CD14-positive monocyte (primary cell): ENCODE measurements around the gene ZCCHC14. TPM values are rescaled to one million over a fixed set of nuclear protein-coding genes. Genes with fewer than 3 reads are reported as not detected.

Source experiments
- DNase-seq, 3 donors: peaks; one replicate each; pipeline ENCODE4 v3.0.0-alpha.2; 2011 to 2022
- H2AFZ ChIP-seq: 2 replicates; pipeline ENCODE4 v1.6.0; 2012; ENCODE audit warnings: mild to moderate bottlenecking, low read depth, low read length, inconsistent platforms; ENCODE audit not compliant: insufficient read depth, poor library complexity, severe bottlenecking
- H3K27ac ChIP-seq, 2 donors: 1 replicate in 1 of 2; 2 replicates in 1 of 2; pipeline ENCODE4 v1.5.1; 2012 to 2013; ENCODE audit warnings: low read length in 2 of 2, control low read depth in 1 of 2, inconsistent platforms in 1 of 2, low read depth in 1 of 2, mild to moderate bottlenecking in 1 of 2
- H3K27me3 ChIP-seq, 2 donors: one replicate each; pipeline versions ENCODE4 v1.6.0 to v1.6.1; 2011 to 2013; ENCODE audit warnings: low read length in 2 of 2; ENCODE audit not compliant: control insufficient read depth in 2 of 2, insufficient read depth in 2 of 2
- H3K36me3 ChIP-seq, 2 donors: replicated peaks in 1 of 2; 1 replicate in 1 of 2; 2 replicates in 1 of 2; pipeline versions ENCODE4 v1.5.1 to v1.6.1; 2012 to 2013; ENCODE audit warnings: low read length in 2 of 2, control low read depth in 1 of 2, inconsistent platforms in 1 of 2, mild to moderate bottlenecking in 1 of 2; ENCODE audit not compliant: insufficient read depth in 2 of 2, control insufficient read depth in 1 of 2
- H3K4me1 ChIP-seq, 2 donors: 1 replicate in 1 of 2; 2 replicates in 1 of 2; pipeline versions ENCODE4 v1.5.1 to v1.6.1; 2012 to 2013; ENCODE audit warnings: low read length in 2 of 2, control low read depth in 1 of 2, inconsistent platforms in 1 of 2, mild to moderate bottlenecking in 1 of 2, moderate library complexity in 1 of 2; ENCODE audit not compliant: insufficient read depth in 2 of 2, control insufficient read depth in 1 of 2
- H3K4me2 ChIP-seq: replicated peaks from 2 replicates; pipeline ENCODE3; 2012; ENCODE audit warnings: low read length, moderate library complexity, mild to moderate bottlenecking; ENCODE audit not compliant: poor library complexity, severe bottlenecking; ENCODE audit errors: extremely low read depth
- H3K4me3 ChIP-seq, 3 experiments: fragments of 200-600 bp in 1 of 3; sonication (generic) in 1 of 3; replicated peaks in 1 of 3; 1 replicate in 2 of 3; 2 replicates in 1 of 3; pipeline ENCODE4 v1.5.1; 2011 to 2013; ENCODE audit warnings: low read length in 3 of 3, mild to moderate bottlenecking in 3 of 3, control low read depth in 2 of 3, low read depth in 2 of 3, inconsistent platforms in 1 of 3, moderate library complexity in 1 of 3
- H3K79me2 ChIP-seq: 2 replicates; pipeline ENCODE4 v1.6.0; 2012; ENCODE audit warnings: mild to moderate bottlenecking, control low read depth, inconsistent platforms, low read length, moderate library complexity; ENCODE audit not compliant: insufficient read depth
- H3K9ac ChIP-seq: 2 replicates; pipeline ENCODE4 v1.6.0; 2017; ENCODE audit warnings: low read length, mild to moderate bottlenecking; ENCODE audit not compliant: insufficient read depth, poor library complexity, severe bottlenecking
- H3K9me3 ChIP-seq, 2 donors: replicated peaks in 1 of 2; 1 replicate in 1 of 2; 2 replicates in 1 of 2; pipeline versions ENCODE4 v1.5.1 to v1.6.1; 2012 to 2013; ENCODE audit warnings: low read length in 2 of 2, control low read depth in 1 of 2; ENCODE audit not compliant: control insufficient read depth in 1 of 2, insufficient read depth in 1 of 2
- H4K20me1 ChIP-seq: 2 replicates; pipeline ENCODE4 v1.6.0; 2012; ENCODE audit warnings: mild to moderate bottlenecking, low read length, control low read depth, moderate library complexity; ENCODE audit not compliant: insufficient read depth
- H3K27ac Mint-ChIP-seq, 7 donors: one replicate each; pipeline ENCODE4 v1.8.0; 2020; ENCODE audit warnings: mild to moderate bottlenecking in 7 of 7, mixed read lengths in 7 of 7, moderate library complexity in 6 of 7, inconsistent platforms in 2 of 7
- H3K27me3 Mint-ChIP-seq, 3 donors: one replicate each; pipeline ENCODE4 v1.8.0; 2021 to 2022; ENCODE audit warnings: low read depth in 3 of 3, mild to moderate bottlenecking in 3 of 3, mixed read lengths in 3 of 3, moderate library complexity in 3 of 3, inconsistent platforms in 1 of 3
- H3K36me3 Mint-ChIP-seq, 2 donors: one replicate each; pipeline ENCODE4 v1.8.0; 2020; ENCODE audit warnings: mixed read lengths in 2 of 2, inconsistent platforms in 1 of 2, mild to moderate bottlenecking in 1 of 2
- H3K4me1 Mint-ChIP-seq: one replicate; pipeline ENCODE4 v1.8.0; 2020; ENCODE audit warnings: mild to moderate bottlenecking, mixed read lengths
- H3K4me3 Mint-ChIP-seq, 2 donors: one replicate each; pipeline ENCODE4 v1.8.0; 2020; ENCODE audit warnings: mild to moderate bottlenecking in 2 of 2, mixed read lengths in 2 of 2, moderate library complexity in 1 of 2
- H3K9me3 Mint-ChIP-seq, 7 donors: one replicate each; pipeline ENCODE4 v1.8.0; 2020 to 2022; ENCODE audit warnings: mixed read lengths in 7 of 7, mild to moderate bottlenecking in 6 of 7, moderate library complexity in 6 of 7, inconsistent platforms in 2 of 7
- CTCF ChIP-seq: fragments of 200-600 bp; IDR thresholded peaks from one replicate; pipeline ENCODE4 v1.8.0; 2022; ENCODE audit warnings: antibody characterized with exemption, mild to moderate bottlenecking
- WGBS: methylation state at CpG from one replicate; pipeline ENCODE4 v1.1.5; 2013; ENCODE audit warnings: missing lambda C conversion rate; ENCODE audit not compliant: insufficient coverage; 5-methylcytosine and 5-hydroxymethylcytosine counted together
- intact Hi-C, 2 donors: fragments of 100-400 bp; cut with micrococcal nuclease; formaldehyde crosslinking; loops; one replicate each; pipeline versions ENCODE4 v1.15.0 to v1.15.1; 2023
- polyA plus RNA-seq, 3 donors: library from polyadenylated mRNA; depleted of rRNA in 1 of 3; unstranded in 2 of 3; stranded (reverse) in 1 of 3; fragments of 300-500 nt in 2 of 3; fragments of >200 nt in 1 of 3; fragmentation: Illumina TruSeq in 2 of 3; gene quantifications; 1 replicate in 2 of 3; 2 replicates in 1 of 3; pipeline ENCODE4 v1.2.3, GENCODE V29; 2012 to 2021

The ZCCHC14 gene
- polyA plus RNA-seq, 3 donors: 0.11 to 4.0 (median 0.22) TPM

DNA sequence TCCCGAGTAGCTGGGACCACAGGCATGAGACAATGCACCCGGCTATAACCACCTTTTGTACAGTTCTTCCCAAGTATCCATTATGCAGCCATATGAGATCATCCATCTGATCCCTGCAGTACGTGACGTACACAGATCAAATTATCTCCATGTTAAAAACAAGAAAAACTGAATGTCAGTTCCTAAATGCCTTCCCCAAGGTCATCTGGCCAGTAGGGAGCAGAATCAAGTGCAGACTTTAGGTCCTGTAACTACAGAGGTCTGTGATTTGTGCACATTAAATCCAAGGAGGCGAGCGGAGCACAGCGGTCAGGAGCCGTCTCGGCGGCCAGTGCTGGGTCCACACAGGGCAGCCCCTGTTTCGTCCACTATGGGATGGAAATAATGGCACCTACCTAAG, 23.7 kb downstream of the ZCCHC14 start:
- Histone ChIP-seq H3K79me2 (no peaks in the 10 kb centered on the region), H3K27me3 (no peaks in the 10 kb centered on the region), H2AFZ (no peak overlapping the region), H3K36me3 (no peaks in the 10 kb centered on the region), H3K4me3 (no peak overlapping the region), H3K4me2 (no peak overlapping the region), H3K27ac (no peak overlapping the region), H4K20me1 (peaks cover 34% of the 10 kb centered on the region), H3K9ac (no peak overlapping the region), H3K9me3 (no peaks in the 10 kb centered on the region), H3K4me1 (peaks cover 26 to 27% of the 10 kb centered on the region in 2 donors)
- Mint-ChIP-seq H3K9me3 (no peaks in the 10 kb centered on the region), H3K36me3 (peaks cover 3% of the 10 kb centered on the region in 2 donors), H3K27ac (no peak overlapping the region), H3K27me3 (peaks cover 2 to 3% (median 2%) of the 10 kb centered on the region in 3 donors), H3K4me3 (no peak overlapping the region), H3K4me1 (peaks cover 26% of the 10 kb centered on the region)
- intact Hi-C loops: no loop called here
- no peak for DNase-seq
- WGBS: 87% methylated on average over 11 of the region's 11 CpGs
- no peak for TF ChIP-seq CTCF

DNA sequence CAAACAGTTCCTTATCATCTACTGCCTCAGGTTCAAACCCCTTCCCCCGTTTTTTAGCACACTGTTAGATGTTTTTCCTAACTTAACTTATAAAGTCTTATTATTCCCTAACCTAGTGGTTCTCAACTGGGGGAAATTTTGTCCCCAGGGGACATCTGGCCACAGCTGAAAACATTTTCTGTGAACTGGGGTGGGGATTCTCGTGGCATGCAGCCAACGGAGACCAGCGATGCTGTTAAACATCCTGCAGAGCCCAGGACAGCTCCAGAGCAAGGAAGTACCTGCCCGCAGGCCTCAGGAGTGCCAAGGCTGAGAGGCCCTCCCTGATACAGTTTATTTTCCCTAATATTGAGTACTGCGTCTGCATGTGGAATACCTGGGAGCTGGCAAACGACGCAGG, 24.3 kb downstream of the ZCCHC14 start:
- Mint-ChIP-seq H3K36me3 (no peaks in the 10 kb centered on the region), H3K4me3 (no peak overlapping the region), H3K9me3 (no peaks in the 10 kb centered on the region), H3K27me3 (peaks cover 0 to 6% (median 2%) of the 10 kb centered on the region in 3 donors), H3K27ac (no peak overlapping the region), H3K4me1 (peaks cover 31% of the 10 kb centered on the region)
- no peak overlapping the region for H3K27ac ChIP-seq
- no peak overlapping the region for H2AFZ ChIP-seq
- intact Hi-C loops: no loop called here
- no peak overlapping the region for H3K9ac ChIP-seq
- 90% methylated on average over 4 of the region's 8 CpGs for WGBS
- H3K9me3 ChIP-seq: no peaks in the 10 kb centered on the region
- TF ChIP-seq CTCF: no peak
- H3K27me3 ChIP-seq: no peaks in the 10 kb centered on the region
- no peaks in the 10 kb centered on the region for H3K79me2 ChIP-seq
- H3K4me2 ChIP-seq: no peak overlapping the region
- DNase-seq: no peak
- peaks cover 34% of the 10 kb centered on the region for H4K20me1 ChIP-seq
- H3K36me3 ChIP-seq: no peaks in the 10 kb centered on the region
- peaks cover 29 to 32% of the 10 kb centered on the region in 2 donors for H3K4me1 ChIP-seq
- H3K4me3 ChIP-seq: no peak overlapping the region
